LNCAP (cell line): ENCODE results near the gene PPWD1.

Experiments
- CTCF ChIP-seq: fragments of 450-650 bp; IDR thresholded peaks from 2 replicates; pipeline ENCODE4 v1.5.1; 2017; ENCODE audit warnings: mild to moderate bottlenecking

Gene PPWD1

DNA sequence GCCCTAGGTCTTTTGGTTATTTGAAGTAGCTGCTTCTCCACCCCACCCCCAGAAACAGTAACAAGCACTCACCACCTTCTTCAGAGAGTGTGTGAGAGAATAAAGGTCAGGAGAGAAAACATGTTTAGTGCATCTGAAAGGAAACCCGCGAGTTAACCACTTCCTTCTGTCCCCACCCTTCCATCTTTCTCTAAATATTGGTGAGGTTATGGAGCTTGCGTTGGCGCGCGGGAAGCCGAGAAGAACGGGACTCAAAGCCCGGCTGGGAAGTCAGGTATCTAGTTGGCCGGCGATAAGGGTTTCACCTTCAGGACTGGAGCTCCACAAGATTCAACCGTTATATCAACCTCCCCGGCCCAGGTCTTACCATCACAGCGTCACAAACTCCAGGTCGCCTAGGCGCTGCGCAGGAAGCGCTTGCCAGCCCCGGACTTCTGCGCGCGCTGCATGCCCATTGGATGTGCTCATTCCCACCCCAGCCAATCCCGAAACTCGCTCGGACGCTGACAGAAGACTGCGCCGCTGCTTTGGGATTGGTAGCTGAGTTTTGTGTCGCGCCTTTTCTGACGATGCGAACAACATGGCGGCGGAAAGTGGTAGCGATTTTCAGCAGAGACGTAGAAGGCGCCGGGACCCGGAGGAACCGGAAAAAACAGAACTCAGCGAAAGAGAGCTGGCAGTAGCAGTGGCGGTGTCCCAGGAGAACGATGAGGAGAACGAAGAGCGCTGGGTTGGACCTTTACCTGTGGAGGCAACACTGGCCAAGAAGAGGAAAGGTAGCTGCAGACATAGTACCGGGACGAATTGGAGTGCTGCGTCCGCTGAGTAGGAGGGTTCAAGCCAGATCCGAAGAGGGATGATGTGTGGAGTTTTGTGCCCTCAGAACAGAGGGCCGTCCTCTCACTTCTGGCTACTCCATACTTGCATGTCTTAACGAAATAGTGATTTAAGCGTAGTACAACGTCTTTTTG is at the start of gene PPWD1, which contains the start of gene CENPK:
PPWD1 (plus strand) TSS at position 566 of the 971 bp plus-strand sequence; CDS start at position 581, 15 bp downstream.
CENPK (minus strand) TSS at position 438 of the 971 bp plus-strand sequence. CDS start 8,261 bp downstream, outside the sequence.
- no peak for TF ChIP-seq CTCF

GRCh38 chr5:65525726-65526125 is 37.4 kb upstream of the PPWD1 start:
- no peak for TF ChIP-seq CTCF

DNA sequence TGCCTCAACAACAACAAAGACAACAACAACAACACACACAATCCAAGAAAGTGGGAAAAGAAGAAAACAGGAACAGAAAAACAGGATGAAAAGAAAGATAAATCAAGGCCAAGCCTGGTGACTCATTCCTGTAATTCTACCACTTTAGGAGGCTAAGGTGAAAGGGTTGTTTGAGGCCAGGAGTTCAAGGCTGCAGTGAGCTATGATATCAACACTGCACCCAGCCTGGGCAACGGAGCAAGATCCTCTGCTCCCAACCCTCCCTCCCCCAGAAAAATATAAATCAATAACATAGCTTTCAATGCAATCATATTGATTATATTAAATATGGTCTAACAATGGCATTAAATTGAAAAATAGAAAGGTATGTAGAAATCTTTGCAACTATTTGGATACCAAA is 32.2 kb upstream of the PPWD1 start:
- TF ChIP-seq CTCF = no peak

GRCh38 chr5:65535529-65535987 is 27.5 kb upstream of the PPWD1 start:
- no peak for TF ChIP-seq CTCF

DNA sequence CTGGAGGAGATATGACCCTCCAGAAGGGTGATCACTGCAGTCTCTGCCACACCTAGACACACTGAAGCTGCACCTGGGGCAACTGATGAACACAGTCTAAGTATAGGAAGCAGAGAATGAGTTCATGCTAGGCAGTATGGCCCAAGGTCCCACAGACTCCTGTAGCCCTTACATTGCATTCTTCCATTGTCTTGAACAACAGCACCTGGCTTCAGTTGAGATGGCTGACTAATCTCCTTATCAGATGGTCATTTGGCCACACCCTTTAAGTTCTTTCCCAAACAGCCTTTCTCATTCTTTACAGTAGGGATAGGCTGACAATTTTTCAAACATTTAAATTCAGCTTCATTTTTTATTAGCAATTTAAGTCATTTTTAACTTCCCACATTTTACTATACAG is 23.3 kb upstream of the PPWD1 start:
- TF ChIP-seq CTCF = no peak

GRCh38 chr5:65544473-65544872 is 18.6 kb upstream of the PPWD1 start:
- TF ChIP-seq CTCF = no peak

DNA sequence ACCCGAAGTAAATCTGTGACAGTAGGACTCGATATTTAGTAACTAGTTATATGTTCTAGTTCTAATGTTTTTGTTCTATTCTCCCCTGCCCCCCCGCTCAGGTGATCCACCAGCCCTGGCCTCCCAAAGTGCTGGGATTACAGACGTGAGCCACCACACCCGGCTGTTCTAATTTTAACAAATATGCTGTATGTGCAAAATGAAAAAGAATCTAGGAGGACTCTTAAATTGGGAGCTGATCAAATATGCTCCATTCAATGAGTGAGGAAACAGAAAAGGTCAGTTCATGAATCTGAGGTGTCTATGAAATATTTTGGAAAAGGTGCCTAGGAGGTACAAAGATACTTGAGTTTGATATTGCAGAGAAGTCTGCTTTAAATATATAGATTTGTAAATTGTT is 17.0 kb upstream of the PPWD1 start:
- TF ChIP-seq CTCF = no peak
